ENCODE results near the gene ZBTB12.
"Not testable (repeated sequence)": the region's sequence is repeated elsewhere in the genome, so short reads cannot be mapped to it uniquely, and the experiment has no call there.

The ZBTB12 gene

DNA sequence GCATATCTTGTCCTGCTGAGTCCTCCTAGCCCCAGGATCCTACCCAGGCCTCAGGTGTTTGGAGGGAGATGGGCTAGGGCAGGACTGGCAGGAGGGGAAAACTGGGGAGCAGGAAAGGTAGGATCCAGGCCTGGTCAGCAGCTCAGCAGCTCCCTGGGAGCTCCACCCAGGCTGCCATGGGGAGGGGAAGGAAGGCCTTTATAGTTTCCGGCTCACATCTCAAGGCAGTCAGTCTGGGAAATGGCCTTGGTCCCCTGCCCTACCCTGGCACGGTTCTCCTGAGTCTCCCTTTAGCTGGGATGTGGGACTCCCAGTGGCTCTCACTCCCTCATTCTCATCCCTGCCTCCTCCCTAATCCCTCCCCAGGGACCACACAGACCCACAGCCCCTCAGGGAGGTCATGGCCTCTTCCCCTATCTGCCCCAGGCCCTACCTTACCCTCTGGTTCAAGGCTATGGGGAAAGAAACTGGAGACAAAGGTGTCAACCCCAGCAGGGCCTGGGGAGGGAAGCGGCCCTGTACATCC, 24.7 kb downstream of the ZBTB12 start:
- DNase-seq = no peak

- no peak for DNase-seq
Observed at GRCh38 chr6:31876357-31876756, 25.5 kb downstream of the ZBTB12 start.

- no peak for DNase-seq
Observed at GRCh38 chr6:31875877-31876276, 26.0 kb downstream of the ZBTB12 start.

DNA sequence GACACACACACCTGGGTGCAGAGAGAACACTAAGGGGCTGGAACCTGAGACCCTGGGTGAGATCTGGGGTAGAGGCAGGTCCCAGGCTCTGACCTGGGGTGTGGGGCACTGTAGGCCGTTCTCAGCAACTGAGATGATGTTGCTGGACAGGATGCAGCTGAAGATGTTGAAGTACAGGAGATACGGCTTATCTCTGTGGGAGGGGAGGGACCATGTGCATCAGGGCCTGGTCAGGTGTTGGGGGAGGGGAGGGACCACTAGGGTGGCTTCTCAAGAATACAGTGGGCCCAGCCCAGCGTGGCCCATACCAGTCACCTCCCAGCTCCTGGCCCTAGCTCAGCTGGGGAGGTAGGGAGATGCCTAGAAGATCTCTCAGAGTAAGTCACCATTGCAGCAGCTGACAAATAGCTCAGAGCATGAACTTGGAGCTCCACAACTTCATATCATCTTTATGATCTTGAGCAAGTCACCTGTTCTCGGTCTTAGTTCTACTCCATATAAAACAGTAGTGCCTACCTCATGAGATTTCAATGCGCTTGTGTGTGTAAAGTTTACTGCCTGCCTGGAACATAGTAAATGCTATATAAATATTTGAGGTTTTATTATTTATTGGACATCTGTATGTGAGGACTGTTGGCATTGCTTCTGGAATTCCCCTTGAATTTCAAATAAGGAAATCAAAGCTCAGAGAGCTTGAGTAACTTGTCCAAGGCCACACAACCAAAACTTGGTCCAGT, 26.9 kb downstream of the ZBTB12 start:
- DNase-seq = no peak

DNA sequence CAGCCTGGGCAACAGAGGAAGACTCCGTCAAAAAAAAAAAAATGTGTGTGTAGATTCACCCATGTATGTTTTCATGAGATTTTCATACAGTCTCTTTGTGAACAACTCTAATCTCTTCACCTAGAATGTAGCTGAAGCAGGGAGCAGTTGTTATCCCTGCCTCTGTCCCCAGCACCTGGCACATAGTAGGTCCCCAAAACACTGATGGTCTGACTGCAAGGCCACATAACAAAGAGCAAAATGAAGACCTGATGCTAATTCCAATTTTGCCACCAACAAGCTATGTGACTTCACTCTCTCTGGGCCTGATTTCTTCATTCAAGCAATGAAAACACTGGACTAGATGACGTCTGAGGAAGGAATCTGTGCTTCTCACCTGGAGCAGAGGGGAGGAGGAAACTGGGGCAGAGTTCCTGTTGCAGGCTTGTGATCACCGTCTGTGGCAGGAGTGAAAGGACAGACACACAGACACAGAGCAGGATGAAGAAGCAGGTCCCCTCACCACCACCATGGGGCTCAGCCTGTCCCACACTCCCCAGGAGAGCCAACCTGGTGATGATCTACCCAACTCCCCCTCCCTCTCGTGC, 27.7 kb downstream of the ZBTB12 start:
- DNase-seq = no peak

DNA sequence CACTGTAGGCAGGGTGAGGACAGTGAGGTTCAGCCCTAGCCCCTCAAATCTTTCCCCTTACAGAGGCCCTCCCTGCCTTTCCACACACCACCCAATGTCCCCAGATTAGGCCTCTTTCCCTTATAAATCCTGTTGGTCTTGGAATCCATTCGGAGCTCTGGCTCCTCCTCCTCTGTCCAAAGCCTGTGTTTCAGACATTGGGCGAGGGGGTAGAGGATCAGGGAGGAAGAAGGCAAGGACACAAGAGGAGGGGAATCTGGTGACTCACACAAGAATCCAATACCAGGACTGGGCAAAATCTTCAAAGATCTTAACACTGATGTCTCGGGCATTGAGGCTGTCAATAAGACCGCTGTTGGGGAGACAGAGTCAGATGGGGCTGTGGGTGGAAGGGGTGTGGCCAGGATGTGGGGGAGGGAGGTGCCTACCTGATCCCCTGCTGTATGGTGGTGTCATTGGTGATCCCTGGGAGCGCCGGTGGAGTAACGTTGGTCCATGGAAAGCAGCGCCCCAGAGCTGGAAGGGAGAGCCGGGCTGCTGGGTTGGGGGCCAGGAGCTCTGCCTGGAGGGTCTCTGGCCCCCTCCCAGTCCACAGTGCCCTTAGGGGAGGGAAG, 30.7 kb downstream of the ZBTB12 start:
- no peak for DNase-seq

GRCh38 chr6:31870385-31870921, 31.4 kb downstream of the ZBTB12 start:
- DNase-seq = no peak

- DNase-seq = no peak
Observed at GRCh38 chr6:31869343-31869742, 32.5 kb downstream of the ZBTB12 start.

DNA sequence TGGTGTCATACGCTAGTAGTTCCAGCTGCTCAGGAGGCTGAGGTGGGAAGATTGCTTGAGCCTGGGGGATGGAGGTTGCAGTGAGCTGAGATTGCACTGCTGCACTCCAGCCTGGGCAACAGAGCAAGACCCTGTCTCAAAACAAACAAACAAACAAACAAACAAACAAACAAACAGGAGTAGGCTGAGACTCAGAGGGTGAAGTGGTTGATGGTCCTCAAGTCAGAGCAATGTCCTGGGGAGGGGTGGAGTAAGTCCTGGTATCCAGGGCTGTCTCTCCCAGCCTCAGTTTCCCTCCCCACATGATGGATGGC, 33.3 kb downstream of the ZBTB12 start:
- DNase-seq = not testable (repeated sequence)

DNA sequence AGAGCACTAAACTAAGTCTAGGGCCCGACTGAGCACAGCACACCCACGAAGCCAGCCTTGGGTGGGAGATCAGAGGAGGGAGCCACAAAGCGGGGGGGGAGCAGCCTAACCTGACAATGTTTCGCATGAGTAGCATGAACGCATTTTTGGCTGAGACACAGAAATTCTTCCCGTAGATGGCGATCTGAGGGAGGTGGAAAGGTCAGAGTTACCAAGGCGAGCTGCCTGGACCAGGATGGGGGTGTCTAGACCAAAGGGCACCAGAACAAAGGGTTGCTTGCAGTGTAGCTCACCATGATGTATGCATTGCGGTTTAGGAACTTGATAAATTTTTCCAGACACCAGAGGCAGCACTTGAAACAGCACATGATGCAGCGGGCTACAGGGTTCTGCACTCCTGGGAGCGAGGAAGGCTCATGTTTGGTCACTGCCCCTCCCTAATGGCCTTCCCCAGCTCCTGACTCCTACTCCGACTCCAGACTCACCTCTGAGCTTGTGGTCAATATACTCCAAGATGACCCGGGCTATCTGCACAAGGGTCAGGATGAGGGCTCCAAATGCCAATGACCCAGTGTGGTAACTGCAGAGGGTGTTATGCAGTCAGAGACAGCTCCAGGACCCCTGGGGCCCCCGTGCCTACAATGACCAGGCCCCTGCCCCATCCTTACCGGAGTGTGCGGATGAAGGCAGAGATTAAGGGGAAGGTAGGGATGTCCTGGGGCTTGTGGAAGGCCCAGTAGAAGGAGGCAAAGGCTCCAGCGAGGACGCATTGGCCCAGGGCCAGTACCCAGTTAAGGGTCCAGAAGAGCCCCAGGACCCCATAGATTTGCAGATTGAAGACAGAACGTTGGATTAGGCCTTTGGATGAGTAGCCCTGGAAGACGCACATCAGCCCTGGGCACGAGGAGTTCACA, 36.4 kb downstream of the ZBTB12 start:
- DNase-seq = no peak

- DNase-seq = no peak
Observed at GRCh38 chr6:31864818-31865204, 37.1 kb downstream of the ZBTB12 start.

GRCh38 chr6:31864123-31864562, 37.7 kb downstream of the ZBTB12 start:
- DNase-seq = not testable (repeated sequence)

DNA sequence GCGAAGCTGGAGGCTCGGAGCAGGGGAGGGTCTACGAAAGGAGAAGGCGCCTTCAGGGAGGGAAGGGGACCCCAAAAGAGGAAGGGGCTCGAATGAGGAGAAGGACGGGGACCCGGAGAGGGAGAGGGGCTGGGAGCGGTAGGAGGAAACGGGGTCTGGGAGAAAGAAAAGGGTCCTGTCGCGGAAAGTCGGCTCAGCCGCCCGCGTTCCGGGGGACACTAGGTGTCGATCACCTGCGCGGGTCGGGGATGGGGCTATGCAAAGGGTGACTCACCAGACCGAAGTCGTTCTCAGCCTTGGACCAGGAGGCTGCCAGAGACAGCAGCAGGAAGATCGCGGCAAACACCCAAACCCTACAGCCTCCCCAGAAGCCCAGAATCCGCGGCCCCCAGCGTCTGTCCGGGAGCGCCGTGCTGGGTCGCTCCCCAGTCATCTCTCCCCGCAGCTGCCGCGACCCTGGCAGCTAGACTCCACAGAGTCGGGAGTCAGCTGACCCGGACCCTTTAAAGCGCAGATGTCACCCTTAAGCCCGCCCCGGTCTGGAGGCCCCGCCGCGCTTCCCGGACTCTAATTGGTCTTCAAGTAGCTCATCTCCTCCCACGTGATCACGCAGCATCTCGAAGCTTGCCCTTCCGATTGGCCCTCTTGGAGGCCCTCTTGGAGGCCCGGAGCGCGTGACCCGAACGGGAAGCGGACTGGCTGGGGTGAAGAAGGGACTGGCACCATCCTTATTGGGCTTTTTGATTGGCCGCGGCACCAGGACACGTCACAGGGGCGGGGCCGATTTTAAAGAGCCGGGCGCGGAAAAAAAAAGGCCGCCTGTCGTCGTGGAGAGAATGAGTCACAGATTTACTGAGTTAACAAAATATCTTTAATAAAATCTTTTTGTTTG, 39.3 kb downstream of the ZBTB12 start, which contains the start of gene NEU1:
Gene NEU1, minus strand, starts transcription at position 478 of the 892 bp plus-strand sequence. Its CDS starts 45 bp downstream, at position 433.
- peak; percentile 86 to 100 (median 100) for DNase-seq

GRCh38 chr6:31861919-31862343, 40.0 kb downstream of the ZBTB12 start:
- DNase-seq = peak in 3 of 51 donors; percentile 6 to 12 (median 12)

DNA sequence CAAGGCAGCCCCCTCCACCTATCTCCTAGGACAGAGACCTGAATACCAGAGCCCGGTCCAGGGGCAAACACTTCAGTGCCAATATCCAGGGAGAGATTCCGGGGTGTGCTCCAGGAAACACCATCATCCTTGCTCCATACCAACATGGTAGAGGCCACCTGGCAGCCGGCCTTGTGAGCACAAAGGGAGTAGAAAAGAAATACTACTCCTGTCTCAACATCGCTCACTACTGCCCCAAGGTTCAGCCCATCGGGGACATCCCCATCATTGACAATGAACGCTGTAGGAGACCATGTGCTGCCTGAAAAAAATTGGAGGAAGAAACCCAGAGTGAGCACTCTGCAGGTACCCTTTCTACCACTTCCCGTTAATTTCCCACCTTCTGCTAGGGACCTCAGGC, 40.7 kb downstream of the ZBTB12 start:
- DNase-seq = no peak

- no peak for DNase-seq
Observed at GRCh38 chr6:31860349-31860748, 41.5 kb downstream of the ZBTB12 start.

DNA sequence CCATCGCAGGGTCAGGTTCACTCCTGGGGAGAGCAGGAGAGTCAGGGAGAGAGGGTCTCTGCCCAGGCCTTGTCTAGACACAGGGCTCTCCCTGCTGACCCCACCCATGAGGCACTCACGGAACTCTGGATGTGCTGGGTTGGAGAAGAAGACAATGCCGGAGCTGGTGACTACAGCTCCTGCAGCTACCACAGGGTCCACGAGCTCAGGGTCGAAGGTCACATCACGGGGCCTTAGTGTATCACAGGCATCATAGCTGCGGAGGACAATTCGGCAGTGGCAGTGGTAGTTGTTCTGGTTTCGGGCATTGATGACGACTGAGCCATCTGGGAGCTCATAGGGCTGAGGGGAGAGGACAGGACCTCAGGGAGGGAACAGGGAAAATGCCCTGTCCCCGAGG, 42.0 kb downstream of the ZBTB12 start:
- DNase-seq = no peak

GRCh38 chr6:31858707-31859106, 43.2 kb downstream of the ZBTB12 start:
- DNase-seq = no peak

- DNase-seq = not testable (repeated sequence)
Observed at GRCh38 chr6:31857774-31858173, 44.1 kb downstream of the ZBTB12 start.

All from hypothalamus (tissue), 51 donors.